ENCODE measurements around the gene CLSTN2.

Gene CLSTN2

GRCh38 chr3:140129768-140130284 is 194.8 kb downstream of the CLSTN2 start:
- TF ChIP-seq POLR2AphosphoS5 (IDR thresholded peaks at IDR 0.05; ENCODE audit: low read depth, low read length): no peak

- no peak for TF ChIP-seq TAF1 (IDR thresholded peaks at IDR 0.05; ENCODE audit: borderline replicate concordance, insufficient read depth, low read length)
- no peak for TF ChIP-seq REST (IDR thresholded peaks at IDR 0.05; ENCODE audit: insufficient read depth in 1 of 2, low read depth in 2 of 2, low read length in 2 of 2)
- TF ChIP-seq SIN3A (IDR thresholded peaks at IDR 0.05; ENCODE audit: borderline replicate concordance, insufficient read depth, low read length): no peak
- no peak for TF ChIP-seq POLR2AphosphoS5 (IDR thresholded peaks at IDR 0.05; ENCODE audit: low read depth, low read length)
- no peak for TF ChIP-seq FOXP2 (optimal IDR thresholded peaks at IDR 0.05; ENCODE audit: borderline replicate concordance, extremely low read depth, extremely low read length, insufficient read depth)
These were observed 196.9 kb downstream of the CLSTN2 start for GRCh38 chr3:140131895-140132294.

- TF ChIP-seq TAF1 (IDR thresholded peaks at IDR 0.05; ENCODE audit: borderline replicate concordance, insufficient read depth, low read length): no peak
- TF ChIP-seq FOXP2 (optimal IDR thresholded peaks at IDR 0.05; ENCODE audit: borderline replicate concordance, extremely low read depth, extremely low read length, insufficient read depth): no peak
- no peak for TF ChIP-seq POLR2AphosphoS5 (IDR thresholded peaks at IDR 0.05; ENCODE audit: low read depth, low read length)
- TF ChIP-seq SIN3A (IDR thresholded peaks at IDR 0.05; ENCODE audit: borderline replicate concordance, insufficient read depth, low read length): no peak
- no peak for TF ChIP-seq REST (IDR thresholded peaks at IDR 0.05; ENCODE audit: insufficient read depth in 1 of 2, low read depth in 2 of 2, low read length in 2 of 2)
These were observed 199.4 kb downstream of the CLSTN2 start for GRCh38 chr3:140134231-140134965.

GRCh38 chr3:140135461-140135860 is 200.5 kb downstream of the CLSTN2 start:
- no peak for TF ChIP-seq REST (IDR thresholded peaks at IDR 0.05; ENCODE audit: insufficient read depth in 1 of 2, low read depth in 2 of 2, low read length in 2 of 2)
- TF ChIP-seq FOXP2 (optimal IDR thresholded peaks at IDR 0.05; ENCODE audit: borderline replicate concordance, extremely low read depth, extremely low read length, insufficient read depth): no peak
- no peak for TF ChIP-seq SIN3A (IDR thresholded peaks at IDR 0.05; ENCODE audit: borderline replicate concordance, insufficient read depth, low read length)
- TF ChIP-seq POLR2AphosphoS5 (IDR thresholded peaks at IDR 0.05; ENCODE audit: low read depth, low read length): no peak
- TF ChIP-seq TAF1 (IDR thresholded peaks at IDR 0.05; ENCODE audit: borderline replicate concordance, insufficient read depth, low read length): no peak

GRCh38 chr3:140143367-140144069 is 208.5 kb downstream of the CLSTN2 start:
- TF ChIP-seq TAF1 (IDR thresholded peaks at IDR 0.05; ENCODE audit: borderline replicate concordance, insufficient read depth, low read length): no peak
- TF ChIP-seq REST (IDR thresholded peaks at IDR 0.05; ENCODE audit: insufficient read depth in 1 of 2, low read depth in 2 of 2, low read length in 2 of 2): no peak
- no peak for TF ChIP-seq FOXP2 (optimal IDR thresholded peaks at IDR 0.05; ENCODE audit: borderline replicate concordance, extremely low read depth, extremely low read length, insufficient read depth)
- no peak for TF ChIP-seq POLR2AphosphoS5 (IDR thresholded peaks at IDR 0.05; ENCODE audit: low read depth, low read length)
- no peak for TF ChIP-seq SIN3A (IDR thresholded peaks at IDR 0.05; ENCODE audit: borderline replicate concordance, insufficient read depth, low read length)
